Aorta (tissue), 5 donors: ENCODE results near the gene C5. TPM values are rescaled to one million over a fixed set of nuclear protein-coding genes. Genes with fewer than 3 reads are reported as not detected.
"Not testable (repeated sequence)": the region's sequence is repeated elsewhere in the genome, so short reads cannot be mapped to it uniquely, and the experiment has no call there.

Experiments
- ATAC-seq: fragments of 200-7000 bp; cut with Tn5 transposase; one replicate; pipeline ENCODE4 v1.9.1; 2022; ENCODE audit warnings: moderate library complexity; ENCODE audit not compliant: low FRiP score
- DNase-seq, 2 donors: peaks; one replicate each; pipeline ENCODE4 v3.0.0-alpha.2; 2020
- H3K27ac ChIP-seq, 2 donors: one replicate each; pipeline ENCODE4 v1.5.1; 2013; ENCODE audit warnings: low read length in 2 of 2, mild to moderate bottlenecking in 2 of 2, moderate library complexity in 2 of 2, control low read depth in 1 of 2, inconsistent platforms in 1 of 2, low read depth in 1 of 2
- H3K27me3 ChIP-seq, 2 donors: one replicate each; pipeline ENCODE4 v1.6.1; 2013; ENCODE audit warnings: control low read depth in 1 of 2, low read length in 1 of 2, mild to moderate bottlenecking in 1 of 2, moderate library complexity in 1 of 2; ENCODE audit not compliant: insufficient read depth in 2 of 2, control insufficient read depth in 1 of 2
- H3K36me3 ChIP-seq, 2 donors: one replicate each; pipeline ENCODE4 v1.6.1; 2013; ENCODE audit warnings: control low read depth in 1 of 2, low read length in 1 of 2, mild to moderate bottlenecking in 1 of 2; ENCODE audit not compliant: insufficient read depth in 2 of 2, control insufficient read depth in 1 of 2
- H3K4me1 ChIP-seq, 2 donors: one replicate each; pipeline ENCODE4 v1.6.1; 2013; ENCODE audit warnings: low read length in 2 of 2, control low read depth in 1 of 2, mild to moderate bottlenecking in 1 of 2, moderate library complexity in 1 of 2; ENCODE audit not compliant: insufficient read depth in 2 of 2, control insufficient read depth in 1 of 2
- H3K4me3 ChIP-seq, 2 donors: one replicate each; pipeline ENCODE4 v1.5.1; 2013; ENCODE audit warnings: low read length in 2 of 2, control low read depth in 1 of 2, mild to moderate bottlenecking in 1 of 2
- H3K9me3 ChIP-seq: one replicate; pipeline ENCODE4 v1.6.1; 2013; ENCODE audit warnings: mild to moderate bottlenecking, low read length; ENCODE audit not compliant: control insufficient read depth
- WGBS, 2 donors: extraction: QIAGEN DNeasy Blood & Tissue Kit; methylation state at CpG; one replicate each; pipeline ENCODE4 v1.1.7; 2013; 5-methylcytosine and 5-hydroxymethylcytosine counted together
- intact Hi-C, 2 donors: fragments of 100-400 bp; cut with DNase I; formaldehyde crosslinking; loops; one replicate each; pipeline versions ENCODE4 v1.14.2 to v1.15.0; 2022
- polyA plus RNA-seq, 2 donors: library from polyadenylated mRNA; stranded (reverse); fragments of 200-250 nt; gene quantifications; one replicate each; pipeline ENCODE4 v1.2.3, GENCODE V29; 2013
- total RNA-seq, 2 donors: library from RNA; stranded (reverse); fragmentation: NEBNext Ultra II Directional; extraction: Animal tissue kit (Norgen Biotek cat#: 25700); gene quantifications; one replicate each; pipeline ENCODE4 v1.2.1, GENCODE V29; 2021
- donor health status: healthy with polysubstance abuse.
- donor health status: Bipolar disorder and iron deficiency.
- donor health status: DM: no; HTN: no; CAD: no.
- donor health status: DM: no; HTN: no; CAD: no.
- donor health status: DM: yes; HTN: yes; CAD: no.

C5 gene
- total and polyA plus RNA-seq, 4 donors, result 5.4 to 13.0 (median 8.5) TPM

DNA sequence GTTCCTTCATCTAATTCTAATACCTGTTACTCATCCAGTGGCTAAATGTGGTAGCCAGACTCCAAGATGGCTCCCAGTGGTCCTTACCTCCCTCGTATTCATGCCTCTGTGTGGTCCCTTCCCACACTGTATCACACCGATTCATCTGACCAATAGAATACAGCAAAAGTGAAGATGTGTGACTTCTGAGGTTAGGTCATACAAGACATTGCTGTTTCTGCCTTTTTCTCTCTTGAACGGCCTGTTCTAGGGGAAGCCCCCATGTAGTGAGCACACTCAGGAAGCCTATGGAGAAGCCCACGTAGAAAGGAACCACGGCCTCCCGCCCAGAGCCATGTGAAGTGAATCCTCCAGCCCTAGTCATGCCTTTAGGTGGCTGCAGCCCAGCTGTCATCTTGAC, 9.4 kb upstream of the C5 start:
- intact Hi-C loops, result loop anchor here (5.0 kb wide), 2 partner anchors 72 to 302 kb away; no protein-coding TSS in a partner anchor

DNA sequence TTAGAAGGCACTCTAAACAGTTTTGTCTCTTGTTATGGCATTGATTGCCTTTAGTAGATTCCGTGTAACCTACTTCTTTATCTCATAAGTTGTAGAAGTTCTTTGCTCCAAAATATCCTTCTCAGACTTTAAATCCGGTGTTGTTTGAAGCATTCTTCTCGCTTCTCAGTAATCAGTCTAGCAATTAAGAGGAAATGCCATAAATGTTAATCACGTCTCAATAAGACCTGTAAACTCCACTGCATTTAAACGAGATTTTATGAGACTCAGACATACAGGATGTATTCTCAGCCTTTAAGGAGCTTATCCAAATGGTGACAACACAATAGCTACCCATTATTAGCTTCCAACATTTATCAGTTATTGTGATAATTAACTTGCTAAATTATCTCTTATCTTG, 7.7 kb upstream of the C5 start:
- no peaks in the 10 kb centered on the region for H3K27me3 ChIP-seq
- H3K36me3 ChIP-seq, result no peaks in the 10 kb centered on the region
- no peaks in the 10 kb centered on the region for H3K4me1 ChIP-seq
- no peaks in the 10 kb centered on the region for H3K9me3 ChIP-seq
- H3K4me3 ChIP-seq, result no peak overlapping the region
- no peak overlapping the region for H3K27ac ChIP-seq
- DNase-seq, result no peak
- 82 to 88% methylated on average over 5 of the region's 5 CpGs for WGBS, 2 donors
- intact Hi-C loops, result loop anchor here (5.0 kb wide), 2 partner anchors 71 to 301 kb away; no protein-coding TSS in a partner anchor
- ATAC-seq, result no peak

More for the DNA sequence above, 9.4 kb upstream of the C5 start:
- Histone ChIP-seq H3K27me3 (no peaks in the 10 kb centered on the region), H3K36me3 (no peaks in the 10 kb centered on the region), H3K27ac (no peak overlapping the region), H3K4me1 (no peaks in the 10 kb centered on the region), H3K9me3 (no peaks in the 10 kb centered on the region), H3K4me3 (no peak overlapping the region)
- DNase-seq (no peak), ATAC-seq (no peak)
- WGBS, 2 donors, result 85 to 86% methylated on average over 6 of the region's 6 CpGs

DNA sequence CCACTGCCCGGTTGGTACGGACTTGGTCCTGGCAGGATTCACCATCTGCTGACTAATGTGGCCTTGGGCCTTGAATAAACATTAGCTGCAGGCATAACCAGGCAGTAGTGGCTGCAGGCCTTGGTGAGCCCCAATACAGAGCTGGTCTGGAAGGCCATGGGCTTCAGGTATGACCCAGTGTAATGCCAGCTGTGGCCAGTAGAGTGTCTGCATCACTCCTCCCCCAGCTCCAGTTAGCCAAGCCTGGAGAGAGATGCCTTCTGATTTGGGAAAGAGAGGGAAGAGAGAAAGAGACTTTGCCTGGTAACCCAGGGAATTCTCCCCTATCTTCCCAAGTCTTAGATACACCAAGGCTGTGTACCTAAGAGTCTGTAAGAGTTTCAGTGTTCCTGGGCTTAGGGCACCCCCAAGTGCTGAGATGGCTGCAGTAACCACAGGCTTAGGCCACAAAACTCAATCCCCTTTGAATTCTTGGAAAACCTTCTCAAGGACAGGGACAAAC, 5.6 kb upstream of the C5 start:
- Histone ChIP-seq H3K27me3 (no peaks in the 10 kb centered on the region), H3K4me3 (no peak overlapping the region), H3K36me3 (no peaks in the 10 kb centered on the region), H3K9me3 (no peaks in the 10 kb centered on the region), H3K4me1 (no peaks in the 10 kb centered on the region), H3K27ac (no peak overlapping the region)
- DNase-seq, result no peak
- no peak for ATAC-seq
- WGBS, 2 donors, result 55 to 65% methylated on average over 2 of the region's 2 CpGs
- intact Hi-C loops, result loop anchor here (5.0 kb wide), 2 partner anchors 68 to 298 kb away; no protein-coding TSS in a partner anchor

DNA sequence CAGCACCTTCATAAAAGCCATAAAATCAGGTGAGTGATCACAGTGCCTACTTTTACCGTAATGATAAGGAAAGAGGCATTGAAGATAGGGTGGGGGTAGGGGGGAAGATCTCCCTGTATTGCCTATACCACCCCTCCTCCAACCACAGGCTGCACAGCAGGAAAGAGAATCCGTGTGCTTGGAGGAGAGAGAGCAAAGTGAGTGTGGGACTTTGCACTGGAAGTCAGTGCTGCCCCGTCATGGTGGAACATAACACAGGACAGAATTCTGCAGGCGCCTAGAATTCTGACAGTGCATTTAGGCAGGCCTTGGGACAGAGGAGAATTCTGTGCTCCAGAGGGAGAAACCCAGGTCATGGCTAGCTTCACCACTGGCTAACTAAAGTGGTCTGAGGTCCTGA, 3.5 kb upstream of the C5 start:
- no peaks in the 10 kb centered on the region for H3K4me1 ChIP-seq

DNA sequence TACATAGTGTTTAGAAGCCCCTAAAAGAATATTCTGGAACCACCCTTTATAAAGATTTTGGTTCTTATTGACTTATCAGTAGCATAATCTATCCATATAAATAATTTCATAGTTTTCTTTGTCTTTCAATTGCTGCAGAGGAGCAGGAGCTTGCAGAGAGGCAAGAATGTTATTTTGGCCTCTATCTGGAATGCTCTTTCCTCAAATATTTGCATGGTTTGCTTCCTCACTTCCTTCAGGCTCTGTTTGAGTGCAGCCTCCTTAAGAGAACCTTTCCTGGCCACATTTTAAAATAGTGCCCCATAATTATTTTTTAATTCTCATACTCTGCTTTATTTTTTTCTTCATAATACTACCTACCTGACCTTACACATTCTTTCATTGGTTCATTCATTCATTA, 1.5 kb downstream of the C5 start:
- DNase-seq (no peak), ATAC-seq (no peak)
- H3K27ac ChIP-seq, result no peak overlapping the region
- H3K36me3 ChIP-seq, result no peaks in the 10 kb centered on the region
- intact Hi-C loops, result no loop called here
- H3K4me3 ChIP-seq, result no peak overlapping the region
- no peaks in the 10 kb centered on the region for H3K9me3 ChIP-seq
- H3K27me3 ChIP-seq, result no peaks in the 10 kb centered on the region
- no peaks in the 10 kb centered on the region for H3K4me1 ChIP-seq

More for the DNA sequence above, 3.5 kb upstream of the C5 start:
- Histone ChIP-seq H3K27ac (no peak overlapping the region), H3K27me3 (no peaks in the 10 kb centered on the region), H3K36me3 (no peaks in the 10 kb centered on the region), H3K9me3 (no peaks in the 10 kb centered on the region), H3K4me3 (no peak overlapping the region)
- intact Hi-C loops, result no loop called here
- 61 to 76% methylated on average over 4 of the region's 4 CpGs for WGBS, 2 donors
- ATAC-seq (no peak), DNase-seq (no peak)

DNA sequence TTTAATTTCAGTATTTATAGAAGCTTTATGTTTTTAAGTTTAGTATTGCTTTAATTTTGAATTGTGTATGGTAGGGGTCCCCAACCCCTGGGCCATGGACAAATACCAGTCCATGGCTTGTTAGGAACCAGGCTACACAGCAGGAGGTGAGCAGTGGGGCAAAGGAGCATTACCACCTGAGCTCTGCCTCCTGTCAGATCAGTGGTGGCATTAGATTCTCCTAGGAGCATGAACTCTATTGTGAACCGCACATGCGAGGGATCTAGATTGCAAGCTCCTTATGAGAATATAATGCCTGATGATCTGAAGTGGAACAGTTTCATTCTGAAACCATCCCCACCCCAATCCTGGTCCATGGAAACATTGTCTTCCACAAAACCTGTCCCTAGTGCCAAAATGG, 1.9 kb downstream of the C5 start:
- H3K9me3 ChIP-seq, result no peaks in the 10 kb centered on the region
- ATAC-seq, result no peak
- H3K27ac ChIP-seq, result no peak overlapping the region
- 95 to 97% methylated on average over 2 of the region's 2 CpGs for WGBS, 2 donors
- no peak for DNase-seq
- no peaks in the 10 kb centered on the region for H3K4me1 ChIP-seq
- intact Hi-C loops, result no loop called here
- no peak overlapping the region for H3K4me3 ChIP-seq
- H3K36me3 ChIP-seq, result no peaks in the 10 kb centered on the region
- no peaks in the 10 kb centered on the region for H3K27me3 ChIP-seq

DNA sequence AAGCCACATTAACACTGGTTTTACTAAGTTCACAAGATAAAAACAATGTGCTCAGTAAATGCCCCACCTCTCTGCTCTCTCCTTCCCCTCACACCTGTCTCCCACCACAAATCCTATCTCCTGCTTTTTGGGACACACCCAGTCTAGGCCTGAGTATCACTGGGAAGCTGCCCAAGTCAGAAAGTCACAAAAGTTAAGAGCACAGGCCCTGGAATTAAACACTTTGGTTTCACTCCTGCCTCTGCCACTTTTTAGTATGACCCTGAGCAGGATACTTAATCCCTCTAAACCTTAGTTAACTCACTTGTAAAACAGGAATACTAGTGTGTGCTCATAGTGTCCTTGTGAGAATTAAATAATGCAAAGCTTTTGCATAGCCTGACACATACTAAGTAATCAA, 11.3 kb downstream of the C5 start:
- H3K27ac ChIP-seq, result no peak overlapping the region
- ATAC-seq, result no peak

DNA sequence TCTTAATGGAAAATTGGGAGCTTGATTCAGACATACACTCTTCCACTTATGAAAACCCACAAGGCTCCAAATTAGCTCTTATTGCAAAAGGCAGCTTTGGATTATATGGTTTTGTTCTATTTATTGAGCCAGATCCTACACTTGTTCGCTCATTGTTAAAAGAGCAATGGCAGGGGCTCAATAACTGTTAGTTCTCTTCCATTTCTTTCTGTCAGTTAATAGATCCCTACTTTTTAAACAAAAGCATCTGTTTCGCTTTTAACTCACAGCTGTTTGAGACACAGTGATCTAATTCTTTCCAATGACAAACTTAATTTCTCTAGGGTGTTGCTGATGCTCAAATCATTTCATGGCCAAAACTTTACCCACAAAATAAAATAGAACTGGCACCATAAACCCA, 11.7 kb downstream of the C5 start:
- Histone ChIP-seq H3K27me3 (no peaks in the 10 kb centered on the region), H3K4me3 (no peak overlapping the region), H3K36me3 (no peaks in the 10 kb centered on the region), H3K4me1 (no peaks in the 10 kb centered on the region), H3K9me3 (no peaks in the 10 kb centered on the region), H3K27ac (no peak overlapping the region)
- intact Hi-C loops, result no loop called here
- ATAC-seq (no peak), DNase-seq (no peak)
- WGBS, 2 donors, result 92 to 100% methylated on average over 2 of the region's 2 CpGs

More for the DNA sequence above, 11.3 kb downstream of the C5 start:
- H3K36me3 ChIP-seq, result no peaks in the 10 kb centered on the region
- intact Hi-C loops, result no loop called here
- no peak for DNase-seq
- H3K27me3 ChIP-seq, result no peaks in the 10 kb centered on the region
- no peak overlapping the region for H3K4me3 ChIP-seq
- H3K9me3 ChIP-seq, result no peaks in the 10 kb centered on the region
- H3K4me1 ChIP-seq, result no peaks in the 10 kb centered on the region

DNA sequence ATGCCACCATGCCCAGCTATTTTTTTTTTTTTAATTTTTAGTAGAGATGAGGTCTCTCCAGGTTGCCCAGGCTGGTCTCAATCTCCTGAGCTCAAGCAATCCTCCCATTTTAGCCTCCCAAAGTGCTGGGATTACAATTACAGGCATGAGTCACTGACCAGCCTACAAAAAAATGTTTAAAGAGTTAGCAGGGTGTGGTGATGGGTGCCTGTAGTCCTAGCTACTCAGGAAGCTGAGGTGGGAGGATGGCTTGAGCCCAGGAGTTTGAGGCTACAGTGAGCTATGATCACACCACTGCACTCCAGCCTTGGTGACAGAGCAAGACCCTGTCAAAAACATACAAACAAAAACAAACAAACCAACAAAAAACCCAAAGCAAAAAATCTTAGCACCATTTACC, 14.4 kb downstream of the C5 start:
- H3K27me3 ChIP-seq, intact Hi-C loops: not testable (repeated sequence)

More for the DNA sequence above, 14.4 kb downstream of the C5 start:
- DNase-seq, H3K4me1 ChIP-seq, H3K36me3 ChIP-seq, ATAC-seq, H3K9me3 ChIP-seq, H3K4me3 ChIP-seq, H3K27ac ChIP-seq: not testable (repeated sequence)
